Measurements from ENCODE around the gene S1PR1.
A peak's percentile ranks its signal among the peaks of the same experiment; 100 is the strongest.
"Not testable (repeated sequence)": the region's sequence is repeated elsewhere in the genome, so short reads cannot be mapped to it uniquely, and the experiment has no call there.

The S1PR1 gene

GRCh38 chr1:101236516-101237228 is at the start of gene S1PR1:
Gene S1PR1 (plus strand): TSS chr1:101237019. CDS start chr1:101238985, 1,966 bp downstream.
- peak; percentile 73 for DNase-seq

- no peak for DNase-seq
Observed at GRCh38 chr1:101187297-101187696, 49.5 kb upstream of the S1PR1 start.

GRCh38 chr1:101188331-101188730 is 48.5 kb upstream of the S1PR1 start:
- no peak for DNase-seq

GRCh38 chr1:101188968-101189367 is 47.9 kb upstream of the S1PR1 start:
- DNase-seq = not testable (repeated sequence)

- no peak for DNase-seq
Observed at GRCh38 chr1:101190441-101190840, 46.4 kb upstream of the S1PR1 start.

GRCh38 chr1:101191049-101191448 is 45.8 kb upstream of the S1PR1 start:
- DNase-seq = no peak

- DNase-seq = no peak
Observed at GRCh38 chr1:101193733-101194169, 43.1 kb upstream of the S1PR1 start.

- no peak for DNase-seq
Observed at GRCh38 chr1:101194746-101195145, 42.1 kb upstream of the S1PR1 start.

GRCh38 chr1:101196668-101197067 is 40.2 kb upstream of the S1PR1 start:
- DNase-seq = no peak

GRCh38 chr1:101198842-101199636 is 37.8 kb upstream of the S1PR1 start:
- peak; percentile 16 for DNase-seq

- no peak for DNase-seq
Observed at GRCh38 chr1:101199637-101199982, 37.2 kb upstream of the S1PR1 start.

GRCh38 chr1:101200513-101200912 is 36.3 kb upstream of the S1PR1 start:
- no peak for DNase-seq

GRCh38 chr1:101203820-101204540 is 32.8 kb upstream of the S1PR1 start:
- no peak for DNase-seq

GRCh38 chr1:101205457-101205856 is 31.4 kb upstream of the S1PR1 start:
- DNase-seq = no peak

- DNase-seq = not testable (repeated sequence)
Observed at GRCh38 chr1:101206139-101206538, 30.7 kb upstream of the S1PR1 start.

GRCh38 chr1:101207271-101207670 is 29.5 kb upstream of the S1PR1 start:
- not testable (repeated sequence) for DNase-seq

GRCh38 chr1:101207891-101208290 is 28.9 kb upstream of the S1PR1 start:
- no peak for DNase-seq

GRCh38 chr1:101215363-101216011 is 21.3 kb upstream of the S1PR1 start:
- no peak for DNase-seq

- DNase-seq = no peak
Observed at GRCh38 chr1:101216623-101217022, 20.2 kb upstream of the S1PR1 start.

- DNase-seq = no peak
Observed at GRCh38 chr1:101217148-101217547, 19.7 kb upstream of the S1PR1 start.

- DNase-seq = not testable (repeated sequence)
Observed at GRCh38 chr1:101218968-101219367, 17.9 kb upstream of the S1PR1 start.

GRCh38 chr1:101219924-101220870 is 16.6 kb upstream of the S1PR1 start:
- DNase-seq = no peak

Data from activated naive CD4-positive, alpha-beta T cell treated with anti-CD3 and anti-CD28 coated beads, Interleukin-2, amount 50 U/mL, for 16 hours (primary cell).